Type B pancreatic cell (in vitro differentiated cells): ENCODE data around the gene FAM180A. TPM values are rescaled to one million over a fixed set of nuclear protein-coding genes. Genes with fewer than 3 reads are reported as not detected.

Source experiments
- DNase-seq: peaks from one replicate; pipeline ENCODE4 v3.0.0; 2021; ENCODE audit warnings: mixed read lengths; ENCODE audit not compliant: unreplicated experiment; ENCODE audit errors: extremely low spot score
- H3K27ac Mint-ChIP-seq: 2 replicates; pipeline ENCODE4 v1.8.0; 2021; ENCODE audit warnings: mild to moderate bottlenecking, mixed read lengths
- H3K27me3 Mint-ChIP-seq: 2 replicates; pipeline ENCODE4 v1.8.0; 2021; ENCODE audit warnings: mixed read lengths
- H3K36me3 Mint-ChIP-seq: 2 replicates; pipeline ENCODE4 v1.8.0; 2021; ENCODE audit warnings: mixed read lengths
- H3K4me1 Mint-ChIP-seq: one replicate; pipeline ENCODE4 v1.8.0; 2021; ENCODE audit warnings: mixed read lengths; ENCODE audit not compliant: unreplicated experiment
- H3K4me3 Mint-ChIP-seq: 2 replicates; pipeline ENCODE4 v1.8.0; 2021; ENCODE audit warnings: mild to moderate bottlenecking, mixed read lengths
- H3K9me3 Mint-ChIP-seq: 2 replicates; pipeline ENCODE4 v1.8.0; 2021; ENCODE audit warnings: mixed read lengths
- CTCF ChIP-seq: fragments of 200-600 bp; sonication (generic); conservative IDR thresholded peaks from 2 replicates; pipeline ENCODE4 v1.5.0; 2021; ENCODE audit warnings: antibody characterized with exemption, mild to moderate bottlenecking
- total RNA-seq: library from RNA; stranded (reverse); gene quantifications from 2 replicates; pipeline ENCODE4 v1.2.1, GENCODE V29; 2021; ENCODE audit warnings: low replicate concordance

FAM180A gene
- total RNA-seq, 1 donor from 2014 or later, result not detected

- Mint-ChIP-seq H3K36me3 (no peaks in the 10 kb centered on the region), H3K27me3 (no peaks in the 10 kb centered on the region), H3K4me3 (no peak overlapping the region), H3K4me1 (peaks cover 5% of the 10 kb centered on the region), H3K9me3 (peaks cover 25% of the 10 kb centered on the region), H3K27ac (peak overlapping the region; percentile 71)
- TF ChIP-seq CTCF, result no peak
- DNase-seq, result no peak
Observed at GRCh38 chr7:135792363-135792668, 43.7 kb upstream of the FAM180A start.

GRCh38 chr7:135791543-135792362, 43.1 kb upstream of the FAM180A start:
- H3K9me3 Mint-ChIP-seq, result peaks cover 25% of the 10 kb centered on the region
- no peaks in the 10 kb centered on the region for H3K36me3 Mint-ChIP-seq
- TF ChIP-seq CTCF, result no peak
- H3K27me3 Mint-ChIP-seq, result no peaks in the 10 kb centered on the region
- H3K4me1 Mint-ChIP-seq, result peaks cover 5% of the 10 kb centered on the region
- peak overlapping the region; percentile 71 for H3K27ac Mint-ChIP-seq
- H3K4me3 Mint-ChIP-seq, result peak overlapping the region; percentile 6
- DNase-seq, result no peak

DNA sequence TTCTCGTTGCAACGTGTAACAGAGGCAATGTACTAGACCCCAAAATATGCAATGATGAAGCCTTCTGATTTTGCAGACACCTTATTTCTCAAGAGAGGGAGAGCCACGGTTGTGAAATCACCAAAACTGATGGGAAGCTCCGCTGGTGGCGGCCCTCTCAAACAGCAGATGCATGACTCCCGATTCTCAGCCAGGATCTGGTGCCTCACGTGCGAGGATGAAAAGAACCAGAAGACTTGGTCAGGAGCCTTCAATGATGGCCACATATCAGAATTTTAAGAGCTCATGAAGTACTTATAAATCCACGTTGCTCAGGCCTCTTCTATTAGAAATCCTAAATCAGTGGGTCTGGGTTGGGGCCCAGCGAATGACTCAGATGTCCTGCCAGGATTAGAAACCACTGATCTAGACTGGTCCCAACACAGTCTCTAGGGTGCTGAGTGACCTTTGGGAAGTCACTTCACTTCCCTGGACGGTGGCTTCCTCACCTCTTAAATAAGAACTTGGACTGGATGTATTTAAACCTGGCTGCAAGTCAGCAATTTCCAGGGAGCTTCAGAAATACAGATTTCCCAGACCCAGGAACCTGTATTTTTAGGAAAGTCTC, 41.9 kb upstream of the FAM180A start:
- peaks cover 25% of the 10 kb centered on the region for H3K9me3 Mint-ChIP-seq
- H3K27me3 Mint-ChIP-seq, result no peaks in the 10 kb centered on the region
- DNase-seq, result no peak

GRCh38 chr7:135789956-135790355, 41.3 kb upstream of the FAM180A start:
- Mint-ChIP-seq H3K27ac (no peak overlapping the region), H3K4me1 (peaks cover 5% of the 10 kb centered on the region), H3K9me3 (peaks cover 25% of the 10 kb centered on the region), H3K4me3 (no peak overlapping the region), H3K36me3 (no peaks in the 10 kb centered on the region), H3K27me3 (no peaks in the 10 kb centered on the region)
- TF ChIP-seq CTCF, result no peak
- no peak for DNase-seq

More for the DNA sequence above, 41.9 kb upstream of the FAM180A start:
- H3K27ac Mint-ChIP-seq, result no peak overlapping the region
- no peak for TF ChIP-seq CTCF
- no peaks in the 10 kb centered on the region for H3K36me3 Mint-ChIP-seq
- no peak overlapping the region for H3K4me3 Mint-ChIP-seq
- H3K4me1 Mint-ChIP-seq, result peaks cover 5% of the 10 kb centered on the region

DNA sequence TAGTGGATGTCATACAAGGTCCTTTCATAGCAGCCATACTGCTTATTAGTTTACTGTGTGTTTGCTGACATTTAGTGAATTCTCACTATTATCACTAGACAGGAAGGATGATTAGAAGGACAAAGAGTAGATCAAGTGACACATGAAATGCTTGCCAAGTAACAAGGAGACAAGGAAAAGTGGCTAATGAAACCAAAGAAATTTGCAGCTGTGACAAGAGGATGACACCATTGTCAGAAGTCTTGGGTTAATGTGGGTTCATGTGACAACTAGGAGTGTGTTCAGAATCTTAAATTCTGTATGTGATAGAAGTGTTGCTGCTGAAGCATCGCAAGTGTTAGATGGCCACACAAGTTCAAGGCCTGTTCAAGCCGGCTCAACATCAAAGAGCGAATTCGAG, 40.8 kb upstream of the FAM180A start:
- H3K9me3 Mint-ChIP-seq, result peaks cover 21% of the 10 kb centered on the region

More for the DNA sequence above, 40.8 kb upstream of the FAM180A start:
- Mint-ChIP-seq H3K4me3 (no peak overlapping the region), H3K27me3 (no peaks in the 10 kb centered on the region), H3K36me3 (no peaks in the 10 kb centered on the region), H3K4me1 (peaks cover 5% of the 10 kb centered on the region), H3K27ac (no peak overlapping the region)
- TF ChIP-seq CTCF, result no peak
- no peak for DNase-seq
